WTC11 (cell line): ENCODE data around the gene KCNIP1.

Source experiments
- ATF2 ChIP-seq: sonication (generic); formaldehyde crosslinking; IDR thresholded peaks from 2 replicates; pipeline ENCODE4 v1.8.1; 2022; ENCODE audit warnings: low read depth, missing genetic modification reagents, borderline replicate concordance
- CTCF ChIP-seq: fragments of 200-600 bp; IDR thresholded peaks from 2 replicates; pipeline ENCODE4 v1.8.0; 2022; ENCODE audit warnings: antibody characterized with exemption
- E2F1 ChIP-seq: sonication (generic); formaldehyde crosslinking; IDR thresholded peaks from 2 replicates; pipeline ENCODE4 v1.8.0; 2022; ENCODE audit warnings: mild to moderate bottlenecking, missing genetic modification reagents
- E2F4 ChIP-seq: sonication (generic); formaldehyde crosslinking; IDR thresholded peaks from 2 replicates; pipeline ENCODE4 v1.8.1; 2022; ENCODE audit warnings: low read depth, mild to moderate bottlenecking, moderate library complexity, missing genetic modification reagents, borderline replicate concordance
- JUN ChIP-seq: sonication (generic); formaldehyde crosslinking; IDR thresholded peaks from 2 replicates; pipeline ENCODE4 v1.8.0; 2023; ENCODE audit warnings: mild to moderate bottlenecking, missing genetic modification reagents
- NR1H2 ChIP-seq: sonication (generic); formaldehyde crosslinking; IDR thresholded peaks from 2 replicates; pipeline ENCODE4 v1.9.0; 2021; ENCODE audit warnings: mild to moderate bottlenecking, moderate library complexity, missing genetic modification reagents
- NR2C2 ChIP-seq: sonication (generic); formaldehyde crosslinking; IDR thresholded peaks from 2 replicates; pipeline ENCODE4 v1.8.0; 2022; ENCODE audit warnings: mild to moderate bottlenecking, missing genetic modification reagents
- SP1 ChIP-seq: sonication (generic); formaldehyde crosslinking; conservative IDR thresholded peaks from 2 replicates; pipeline ENCODE4 v1.8.1; 2022; ENCODE audit warnings: missing genetic modification reagents
- TCF7 ChIP-seq: sonication (generic); formaldehyde crosslinking; IDR thresholded peaks from 2 replicates; pipeline ENCODE4 v1.8.0; 2022; ENCODE audit warnings: mild to moderate bottlenecking, low read depth, missing genetic modification reagents, moderate library complexity
- TP53 ChIP-seq: sonication (generic); formaldehyde crosslinking; IDR thresholded peaks from 2 replicates; pipeline ENCODE4 v1.8.1; 2023; ENCODE audit warnings: mild to moderate bottlenecking, missing genetic modification reagents
- ZNF396 ChIP-seq: fragments of 250-450 bp; sonication (Bioruptor Pico); IDR thresholded peaks from 2 replicates; pipeline ENCODE4 v1.8.0; 2021; ENCODE audit warnings: mild to moderate bottlenecking, moderate library complexity, borderline replicate concordance
- TF ChIP-seq, protein P1 (sequence below): sonication (generic); formaldehyde crosslinking; IDR thresholded peaks from 2 replicates; pipeline ENCODE4 v1.8.1; 2023; ENCODE audit warnings: mild to moderate bottlenecking, moderate library complexity, missing genetic modification reagents

DNA sequence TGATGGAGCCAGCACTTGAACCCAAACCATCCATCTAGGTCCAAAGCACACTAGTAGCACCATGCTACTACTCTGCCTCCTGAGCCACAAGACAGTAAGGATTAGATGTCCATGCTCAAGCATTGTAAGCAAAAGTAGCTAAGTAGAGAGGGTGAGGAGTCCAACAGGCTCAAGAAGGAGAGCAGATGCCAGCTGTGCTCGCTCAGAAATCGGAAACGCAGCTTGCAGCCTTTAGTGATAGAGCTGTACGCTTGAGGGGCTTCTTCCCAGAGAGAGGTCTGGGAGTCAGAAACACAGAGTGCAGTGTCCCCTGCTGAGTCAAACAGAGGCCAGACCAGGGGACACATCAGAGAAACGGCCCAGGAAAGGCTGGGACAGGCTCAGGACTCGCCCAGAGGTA lies 247.0 kb downstream of the KCNIP1 start:
- no peak for TF ChIP-seq CTCF
- TF ChIP-seq NR1H2 (CRISPR knock-in tag) = no peak
- no peak for TF ChIP-seq E2F1
- TF ChIP-seq NR2C2 = no peak
- TF ChIP-seq ATF2 (CRISPR knock-in tag) = no peak
- no peak for TF ChIP-seq TP53 (CRISPR knock-in tag)
- TF ChIP-seq ZNF396 (CRISPR knock-in tag) = no peak
- TF ChIP-seq TCF7 (CRISPR knock-in tag) = no peak
- TF ChIP-seq JUN (CRISPR knock-in tag) = no peak
- TF ChIP-seq SP1 (CRISPR knock-in tag) = no peak
- TF ChIP-seq, protein P1, sequence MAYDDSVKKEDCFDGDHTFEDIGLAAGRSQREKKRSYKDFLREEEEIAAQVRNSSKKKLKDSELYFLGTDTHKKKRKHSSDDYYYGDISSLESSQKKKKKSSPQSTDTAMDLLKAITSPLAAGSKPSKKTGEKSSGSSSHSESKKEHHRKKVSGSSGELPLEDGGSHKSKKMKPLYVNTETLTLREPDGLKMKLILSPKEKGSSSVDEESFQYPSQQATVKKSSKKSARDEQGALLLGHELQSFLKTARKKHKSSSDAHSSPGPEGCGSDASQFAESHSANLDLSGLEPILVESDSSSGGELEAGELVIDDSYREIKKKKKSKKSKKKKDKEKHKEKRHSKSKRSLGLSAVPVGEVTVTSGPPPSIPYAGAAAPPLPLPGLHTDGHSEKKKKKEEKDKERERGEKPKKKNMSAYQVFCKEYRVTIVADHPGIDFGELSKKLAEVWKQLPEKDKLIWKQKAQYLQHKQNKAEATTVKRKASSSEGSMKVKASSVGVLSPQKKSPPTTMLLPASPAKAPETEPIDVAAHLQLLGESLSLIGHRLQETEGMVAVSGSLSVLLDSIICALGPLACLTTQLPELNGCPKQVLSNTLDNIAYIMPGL = no peak
- TF ChIP-seq E2F4 (CRISPR knock-in tag) = no peak
